Caco-2 (cell line): ENCODE data around the gene SUSD1. TPM values are rescaled to one million over a fixed set of nuclear protein-coding genes. Genes with fewer than 3 reads are reported as not detected.

ENCODE experiments used
- BruUV-seq: library from RNA; stranded (reverse); fragments of 400-500 nt; replicated peaks from 2 replicates; lab custom pipeline; 2021; lab: Mats Ljungman, UMichigan
- CTCF ChIA-PET: fragments of 300-600 bp; sonication (Branson Sonifier 250); formaldehyde crosslinking; loops from one replicate; lab custom pipeline; 2022; ENCODE audit warnings: antibody characterized with exemption; lab: Charles Lee
- POLR2A ChIA-PET: fragments of 300-600 bp; sonication (Branson Sonifier 250); formaldehyde crosslinking; loops from one replicate; lab custom pipeline; 2022; ENCODE audit warnings: antibody characterized with exemption; lab: Charles Lee
- DNase-seq, 2 experiments: peaks; one replicate each; pipeline versions ENCODE4 v3.0.0 to v3.0.0-alpha.2; 2020 to 2022
- H3K27me3 ChIP-seq: replicated peaks from 2 replicates; pipeline ENCODE4 v1.6.0; 2011; ENCODE audit warnings: low read length; ENCODE audit not compliant: control insufficient read depth, insufficient read depth
- H3K36me3 ChIP-seq: 2 replicates; pipeline ENCODE4 v1.5.1; 2011; ENCODE audit warnings: low read length; ENCODE audit not compliant: control insufficient read depth, insufficient read depth
- H3K4me1 ChIP-seq: fragments of 250-450 bp; sonication (Bioruptor Pico); 2 replicates; pipeline ENCODE4 v1.5.1; 2020; ENCODE audit warnings: mild to moderate bottlenecking
- H3K4me3 ChIP-seq: 2 replicates; pipeline ENCODE4 v1.5.1; 2011; ENCODE audit warnings: low read depth, mild to moderate bottlenecking, control low read depth, low read length
- H3K9me3 ChIP-seq: fragments of 250-450 bp; sonication (Bioruptor Pico); 2 replicates; pipeline ENCODE4 v1.5.1; 2020; ENCODE audit warnings: mild to moderate bottlenecking, moderate library complexity
- H3K27ac Mint-ChIP-seq: one replicate; pipeline ENCODE4 v1.8.0; 2022; ENCODE audit warnings: mixed read lengths; ENCODE audit not compliant: unreplicated experiment
- H3K27me3 Mint-ChIP-seq: one replicate; pipeline ENCODE4 v1.8.0; 2022; ENCODE audit warnings: mixed read lengths; ENCODE audit not compliant: insufficient read depth, unreplicated experiment
- H3K36me3 Mint-ChIP-seq: one replicate; pipeline ENCODE4 v1.8.0; 2022; ENCODE audit warnings: mild to moderate bottlenecking, mixed read lengths; ENCODE audit not compliant: insufficient read depth, unreplicated experiment
- H3K4me1 Mint-ChIP-seq: one replicate; pipeline ENCODE4 v1.8.0; 2022; ENCODE audit warnings: low read depth, mixed read lengths; ENCODE audit not compliant: unreplicated experiment
- H3K4me3 Mint-ChIP-seq: one replicate; pipeline ENCODE4 v1.8.0; 2022; ENCODE audit warnings: mild to moderate bottlenecking, moderate library complexity, mixed read lengths; ENCODE audit not compliant: unreplicated experiment
- H3K9me3 Mint-ChIP-seq: one replicate; pipeline ENCODE4 v1.8.0; 2022; ENCODE audit warnings: mixed read lengths; ENCODE audit not compliant: unreplicated experiment
- CTCF ChIP-seq, 2 experiments: fragments of 200-600 bp in 1 of 2; IDR thresholded peaks; 1 replicate in 1 of 2; 2 replicates in 1 of 2; pipeline versions ENCODE4 v1.5.1 to v1.8.0; 2011 to 2022; ENCODE audit warnings: antibody characterized with exemption in 1 of 2, control low read depth in 1 of 2, inconsistent platforms in 1 of 2, low read depth in 1 of 2, low read length in 1 of 2, mild to moderate bottlenecking in 1 of 2, moderate library complexity in 1 of 2; ENCODE audit not compliant: insufficient read depth in 1 of 2, severe bottlenecking in 1 of 2, unreplicated experiment in 1 of 2
- intact Hi-C: fragments of 100-400 bp; cut with micrococcal nuclease; formaldehyde crosslinking; loops from one replicate; pipeline ENCODE4 v1.10.0; 2022; ENCODE audit not compliant: unreplicated experiment
- total RNA-seq: library from RNA; stranded (reverse); gene quantifications from 2 replicates; pipeline ENCODE4 v1.2.3, GENCODE V29; 2022

Gene SUSD1
- total RNA-seq, 1 experiment from 2014 or later: 53.4 TPM

GRCh38 chr9:112006361-112007020, 168.6 kb downstream of the SUSD1 start:
- BruUV-seq: no TSS peak
- CTCF ChIA-PET: no interaction called here
- Mint-ChIP-seq H3K4me3 (no peak overlapping the region), H3K27ac (no peak overlapping the region), H3K9me3 (no peaks in the 10 kb centered on the region), H3K36me3 (no peaks in the 10 kb centered on the region), H3K27me3 (no peaks in the 10 kb centered on the region), H3K4me1 (peaks cover 10% of the 10 kb centered on the region)
- Histone ChIP-seq H3K36me3 (no peaks in the 10 kb centered on the region), H3K9me3 (no peaks in the 10 kb centered on the region), H3K4me3 (no peak overlapping the region), H3K4me1 (peaks cover 4% of the 10 kb centered on the region), H3K27me3 (no peaks in the 10 kb centered on the region)
- DNase-seq: no peak
- TF ChIP-seq CTCF (IDR thresholded peaks at IDR 0.05; ENCODE audit: insufficient read depth in 1 of 2, low read depth in 1 of 2, low read length in 1 of 2, severe bottlenecking in 1 of 2, unreplicated experiment in 1 of 2): no peak
- intact Hi-C loops: no loop called here
- POLR2A ChIA-PET: no interaction called here

- no TSS peak for BruUV-seq
- H3K9me3 Mint-ChIP-seq: no peaks in the 10 kb centered on the region
- peaks cover 8% of the 10 kb centered on the region for H3K4me1 Mint-ChIP-seq
- TF ChIP-seq CTCF (IDR thresholded peaks at IDR 0.05; ENCODE audit: insufficient read depth in 1 of 2, low read depth in 1 of 2, low read length in 1 of 2, severe bottlenecking in 1 of 2, unreplicated experiment in 1 of 2): no peak
- CTCF ChIA-PET: no interaction called here
- H3K27me3 Mint-ChIP-seq: no peaks in the 10 kb centered on the region
- intact Hi-C loops: no loop called here
- no peaks in the 10 kb centered on the region for H3K9me3 ChIP-seq
- no peaks in the 10 kb centered on the region for H3K36me3 ChIP-seq
- no peak for DNase-seq
- no peaks in the 10 kb centered on the region for H3K27me3 ChIP-seq
- no peaks in the 10 kb centered on the region for H3K36me3 Mint-ChIP-seq
- no peak overlapping the region for H3K27ac Mint-ChIP-seq
- POLR2A ChIA-PET: no interaction called here
- H3K4me3 Mint-ChIP-seq: no peak overlapping the region
- H3K4me3 ChIP-seq: no peak overlapping the region
- H3K4me1 ChIP-seq: no peaks in the 10 kb centered on the region
Measured at GRCh38 chr9:112005939-112006338, 169.2 kb downstream of the SUSD1 start.

GRCh38 chr9:112003538-112003937, 171.6 kb downstream of the SUSD1 start:
- H3K4me3 Mint-ChIP-seq: no peak overlapping the region
- intact Hi-C loops: no loop called here
- ChIA-PET POLR2A (no interaction called here), CTCF (no interaction called here)
- BruUV-seq: no TSS peak
- TF ChIP-seq CTCF (IDR thresholded peaks at IDR 0.05; ENCODE audit: insufficient read depth in 1 of 2, low read depth in 1 of 2, low read length in 1 of 2, severe bottlenecking in 1 of 2, unreplicated experiment in 1 of 2): no peak
- DNase-seq: no peak
- no peak overlapping the region for H3K4me3 ChIP-seq
- H3K4me1 Mint-ChIP-seq: peaks cover 8% of the 10 kb centered on the region
- H3K27me3 Mint-ChIP-seq: no peaks in the 10 kb centered on the region
- no peaks in the 10 kb centered on the region for H3K36me3 Mint-ChIP-seq
- H3K9me3 ChIP-seq: no peaks in the 10 kb centered on the region
- no peaks in the 10 kb centered on the region for H3K4me1 ChIP-seq
- no peaks in the 10 kb centered on the region for H3K36me3 ChIP-seq
- no peaks in the 10 kb centered on the region for H3K27me3 ChIP-seq
- H3K27ac Mint-ChIP-seq: no peak overlapping the region
- H3K9me3 Mint-ChIP-seq: no peaks in the 10 kb centered on the region
